IgD-negative memory B cell (primary cell): ENCODE measurements around the gene PTPRG. TPM values are rescaled to one million over a fixed set of nuclear protein-coding genes. Genes with fewer than 3 reads are reported as not detected.

Experiments
- H3K27ac Mint-ChIP-seq, 3 donors: one replicate each; pipeline ENCODE4 v1.8.0; 2020 to 2022; ENCODE audit warnings: mild to moderate bottlenecking in 3 of 3, mixed read lengths in 3 of 3, moderate library complexity in 1 of 3
- H3K27me3 Mint-ChIP-seq: one replicate; pipeline ENCODE4 v1.8.0; 2021; ENCODE audit warnings: mixed read lengths
- H3K36me3 Mint-ChIP-seq: one replicate; pipeline ENCODE4 v1.8.0; 2020; ENCODE audit warnings: mild to moderate bottlenecking, mixed read lengths
- H3K4me1 Mint-ChIP-seq, 3 donors: one replicate each; pipeline ENCODE4 v1.8.0; 2020 to 2022; ENCODE audit warnings: mixed read lengths in 3 of 3, mild to moderate bottlenecking in 1 of 3
- H3K4me3 Mint-ChIP-seq, 4 donors: one replicate each; pipeline ENCODE4 v1.8.0; 2020 to 2022; ENCODE audit warnings: mild to moderate bottlenecking in 4 of 4, mixed read lengths in 4 of 4, moderate library complexity in 3 of 4
- H3K9me3 Mint-ChIP-seq, 3 donors: one replicate each; pipeline ENCODE4 v1.8.0; 2020 to 2021; ENCODE audit warnings: mixed read lengths in 3 of 3, mild to moderate bottlenecking in 1 of 3
- polyA plus RNA-seq: library from polyadenylated mRNA; unstranded; fragments of 300-500 nt; fragmentation: Illumina TruSeq; gene quantifications from one replicate; pipeline ENCODE4 v1.2.3, GENCODE V29; 2021

The PTPRG gene
- polyA plus RNA-seq, 1 donor from 2014 or later = 1.9 TPM

GRCh38 chr3:61821823-61822251 lies 260.5 kb downstream of the PTPRG start:
- Mint-ChIP-seq H3K27me3 (peaks cover 3% of the 10 kb centered on the region), H3K4me3 (no peak overlapping the region), H3K36me3 (no peaks in the 10 kb centered on the region)

GRCh38 chr3:61822588-61822987 lies 261.2 kb downstream of the PTPRG start:
- no peaks in the 10 kb centered on the region for H3K36me3 Mint-ChIP-seq
- no peak overlapping the region for H3K4me3 Mint-ChIP-seq
- H3K27ac Mint-ChIP-seq = no peak overlapping the region
- peaks cover 3% of the 10 kb centered on the region for H3K27me3 Mint-ChIP-seq
- H3K9me3 Mint-ChIP-seq = peaks cover 0 to 2% (median 0%) of the 10 kb centered on the region in 3 donors
- peaks cover 2 to 5% (median 5%) of the 10 kb centered on the region in 3 donors for H3K4me1 Mint-ChIP-seq

More at GRCh38 chr3:61821823-61822251, 260.5 kb downstream of the PTPRG start:
- Mint-ChIP-seq H3K9me3 (peaks cover 0 to 2% (median 0%) of the 10 kb centered on the region in 3 donors), H3K27ac (no peak overlapping the region), H3K4me1 (peaks cover 2 to 5% (median 5%) of the 10 kb centered on the region in 3 donors)

GRCh38 chr3:61824553-61825135 lies 263.3 kb downstream of the PTPRG start:
- peaks cover 2% of the 10 kb centered on the region for H3K36me3 Mint-ChIP-seq
- peak overlapping the region in 1 of 4 donors; percentile 43 for H3K4me3 Mint-ChIP-seq

GRCh38 chr3:61826161-61826560 lies 264.8 kb downstream of the PTPRG start:
- Mint-ChIP-seq H3K27me3 (peaks cover 3% of the 10 kb centered on the region), H3K4me1 (peaks cover 0 to 2% (median 0%) of the 10 kb centered on the region in 3 donors), H3K9me3 (peaks cover 0 to 2% (median 0%) of the 10 kb centered on the region in 3 donors), H3K27ac (peak overlapping the region in 1 of 3 donors; percentile 68), H3K36me3 (peaks cover 3% of the 10 kb centered on the region), H3K4me3 (no peak overlapping the region)

More at GRCh38 chr3:61824553-61825135, 263.3 kb downstream of the PTPRG start:
- Mint-ChIP-seq H3K27me3 (peaks cover 3% of the 10 kb centered on the region), H3K9me3 (peaks cover 0 to 2% (median 0%) of the 10 kb centered on the region in 3 donors), H3K27ac (no peak overlapping the region), H3K4me1 (peaks cover 2 to 5% (median 5%) of the 10 kb centered on the region in 3 donors)

- peaks cover 3% of the 10 kb centered on the region for H3K36me3 Mint-ChIP-seq
- no peak overlapping the region for H3K27ac Mint-ChIP-seq
- H3K4me3 Mint-ChIP-seq = no peak overlapping the region
- H3K4me1 Mint-ChIP-seq = peaks cover 0 to 2% (median 0%) of the 10 kb centered on the region in 3 donors
- H3K27me3 Mint-ChIP-seq = peaks cover 3% of the 10 kb centered on the region
- peaks cover 0 to 2% (median 0%) of the 10 kb centered on the region in 3 donors for H3K9me3 Mint-ChIP-seq
Observed at GRCh38 chr3:61828184-61828874, 267.0 kb downstream of the PTPRG start.

- Mint-ChIP-seq H3K4me1 (peaks cover 0 to 2% (median 0%) of the 10 kb centered on the region in 3 donors), H3K36me3 (peaks cover 3% of the 10 kb centered on the region), H3K27me3 (peaks cover 3% of the 10 kb centered on the region), H3K9me3 (peaks cover 0 to 2% (median 0%) of the 10 kb centered on the region in 3 donors), H3K27ac (no peak overlapping the region), H3K4me3 (no peak overlapping the region)
Observed at GRCh38 chr3:61828880-61829721, 267.7 kb downstream of the PTPRG start.

DNA sequence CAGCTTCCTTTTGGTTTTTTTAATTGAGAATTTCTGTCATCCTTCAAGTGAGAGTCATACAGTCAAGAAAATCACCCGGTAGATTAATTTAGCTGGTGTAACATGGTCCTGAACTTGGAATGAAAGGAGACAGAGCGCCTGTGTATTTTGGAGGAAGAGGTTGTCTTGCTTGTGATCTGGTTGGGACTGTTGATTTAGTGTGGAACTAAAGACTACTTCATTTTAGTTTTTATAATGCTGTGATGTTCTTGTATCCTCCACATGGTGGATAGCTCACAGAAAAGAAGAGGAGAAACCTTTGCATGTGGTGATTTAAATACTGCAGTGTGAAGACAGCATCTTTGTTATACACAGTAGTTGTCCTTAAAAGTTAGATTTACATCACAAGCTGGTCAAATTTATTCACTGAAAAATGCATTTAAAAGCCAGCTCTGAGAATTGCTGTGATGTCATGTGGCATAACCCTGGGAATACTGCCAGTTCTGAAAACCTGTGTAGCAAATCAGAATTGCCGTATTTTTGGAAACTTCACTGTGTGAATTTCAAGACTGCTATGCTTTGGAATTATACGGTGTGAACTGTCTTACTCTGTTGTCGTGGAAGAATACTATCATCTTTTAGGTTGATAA lies 268.5 kb downstream of the PTPRG start:
- H3K27ac Mint-ChIP-seq = no peak overlapping the region
- no peaks in the 10 kb centered on the region for H3K4me1 Mint-ChIP-seq
- H3K36me3 Mint-ChIP-seq = peaks cover 3% of the 10 kb centered on the region
- H3K27me3 Mint-ChIP-seq = peaks cover 2% of the 10 kb centered on the region
- H3K4me3 Mint-ChIP-seq = no peak overlapping the region
- peaks cover 0 to 2% (median 0%) of the 10 kb centered on the region in 3 donors for H3K9me3 Mint-ChIP-seq

- no peak overlapping the region for H3K4me3 Mint-ChIP-seq
Observed at GRCh38 chr3:61831973-61832372, 270.6 kb downstream of the PTPRG start.

GRCh38 chr3:61832375-61833229 lies 271.2 kb downstream of the PTPRG start:
- Mint-ChIP-seq H3K27ac (no peak overlapping the region), H3K9me3 (no peaks in the 10 kb centered on the region), H3K27me3 (no peaks in the 10 kb centered on the region)

More at GRCh38 chr3:61831973-61832372, 270.6 kb downstream of the PTPRG start:
- no peaks in the 10 kb centered on the region for H3K27me3 Mint-ChIP-seq
- H3K27ac Mint-ChIP-seq = no peak overlapping the region
- H3K36me3 Mint-ChIP-seq = peaks cover 3% of the 10 kb centered on the region
- no peaks in the 10 kb centered on the region for H3K9me3 Mint-ChIP-seq
- H3K4me1 Mint-ChIP-seq = no peaks in the 10 kb centered on the region

DNA sequence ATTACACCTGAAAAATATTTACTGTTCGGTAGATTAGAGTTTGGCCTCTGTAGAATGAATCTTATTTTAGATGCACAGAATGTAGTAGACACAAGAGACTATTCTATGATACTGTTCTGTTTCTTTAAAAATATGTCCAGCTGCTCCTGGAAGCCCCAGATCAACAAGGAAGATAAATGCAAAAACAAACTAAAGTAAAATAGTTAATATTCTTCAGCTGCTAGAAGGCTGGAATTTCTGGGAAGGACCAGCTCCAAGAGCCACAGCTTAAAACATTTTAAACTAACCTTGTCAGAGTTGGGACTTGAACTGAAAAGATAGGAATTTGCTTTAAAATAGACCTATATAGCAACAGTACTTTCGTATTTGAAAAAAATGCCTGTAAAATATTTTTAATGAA lies 277.9 kb downstream of the PTPRG start:
- H3K27me3 Mint-ChIP-seq = no peaks in the 10 kb centered on the region
- H3K4me3 Mint-ChIP-seq = no peak overlapping the region
- no peaks in the 10 kb centered on the region for H3K4me1 Mint-ChIP-seq
- no peaks in the 10 kb centered on the region for H3K36me3 Mint-ChIP-seq
- H3K9me3 Mint-ChIP-seq = no peaks in the 10 kb centered on the region
- no peak overlapping the region for H3K27ac Mint-ChIP-seq

More at GRCh38 chr3:61832375-61833229, 271.2 kb downstream of the PTPRG start:
- no peaks in the 10 kb centered on the region for H3K4me1 Mint-ChIP-seq
- H3K4me3 Mint-ChIP-seq = no peak overlapping the region
- peaks cover 3% of the 10 kb centered on the region for H3K36me3 Mint-ChIP-seq

- Mint-ChIP-seq H3K4me3 (no peak overlapping the region), H3K9me3 (no peaks in the 10 kb centered on the region), H3K4me1 (peaks cover 0 to 2% (median 0%) of the 10 kb centered on the region in 3 donors), H3K27me3 (no peaks in the 10 kb centered on the region), H3K27ac (no peak overlapping the region), H3K36me3 (no peaks in the 10 kb centered on the region)
Observed at GRCh38 chr3:61841111-61841845, 279.9 kb downstream of the PTPRG start.

DNA sequence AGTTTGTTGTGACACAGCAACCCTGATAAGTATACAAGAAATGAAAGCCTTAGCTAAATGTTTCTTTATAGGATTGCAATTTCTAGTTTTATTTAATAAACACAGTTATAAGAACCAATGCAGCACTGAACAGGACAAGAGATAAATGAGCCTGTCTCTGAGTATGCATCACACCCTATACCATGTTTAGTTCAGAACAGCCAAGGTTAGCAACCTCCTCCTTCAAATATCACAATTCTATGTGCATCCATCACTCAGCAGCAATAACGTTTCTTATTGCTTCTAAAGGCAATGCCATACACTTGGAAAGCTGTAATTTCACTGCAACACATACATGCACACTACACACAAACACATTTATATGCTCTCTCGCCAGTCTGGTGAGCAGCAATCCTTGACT lies 280.6 kb downstream of the PTPRG start:
- Mint-ChIP-seq H3K9me3 (peaks cover 0 to 1% (median 0%) of the 10 kb centered on the region in 3 donors), H3K4me1 (peaks cover 0 to 2% (median 0%) of the 10 kb centered on the region in 3 donors), H3K27ac (no peak overlapping the region), H3K36me3 (no peaks in the 10 kb centered on the region), H3K4me3 (no peak overlapping the region), H3K27me3 (no peaks in the 10 kb centered on the region)

- peaks cover 0 to 1% (median 0%) of the 10 kb centered on the region in 3 donors for H3K9me3 Mint-ChIP-seq
- H3K36me3 Mint-ChIP-seq = no peaks in the 10 kb centered on the region
- H3K4me3 Mint-ChIP-seq = no peak overlapping the region
- peaks cover 0 to 2% (median 0%) of the 10 kb centered on the region in 3 donors for H3K4me1 Mint-ChIP-seq
- no peaks in the 10 kb centered on the region for H3K27me3 Mint-ChIP-seq
- H3K27ac Mint-ChIP-seq = no peak overlapping the region
Observed at GRCh38 chr3:61844346-61844745, 283.0 kb downstream of the PTPRG start.
